ENCODE measurements around the gene B4GALT7. TPM values are rescaled to one million over a fixed set of nuclear protein-coding genes. Genes with fewer than 3 reads are reported as not detected.
A peak's percentile ranks its signal among the peaks of the same experiment; 100 is the strongest.

The B4GALT7 gene
- total RNA-seq, 1 donor from 2014 or later = 16.1 TPM

DNA sequence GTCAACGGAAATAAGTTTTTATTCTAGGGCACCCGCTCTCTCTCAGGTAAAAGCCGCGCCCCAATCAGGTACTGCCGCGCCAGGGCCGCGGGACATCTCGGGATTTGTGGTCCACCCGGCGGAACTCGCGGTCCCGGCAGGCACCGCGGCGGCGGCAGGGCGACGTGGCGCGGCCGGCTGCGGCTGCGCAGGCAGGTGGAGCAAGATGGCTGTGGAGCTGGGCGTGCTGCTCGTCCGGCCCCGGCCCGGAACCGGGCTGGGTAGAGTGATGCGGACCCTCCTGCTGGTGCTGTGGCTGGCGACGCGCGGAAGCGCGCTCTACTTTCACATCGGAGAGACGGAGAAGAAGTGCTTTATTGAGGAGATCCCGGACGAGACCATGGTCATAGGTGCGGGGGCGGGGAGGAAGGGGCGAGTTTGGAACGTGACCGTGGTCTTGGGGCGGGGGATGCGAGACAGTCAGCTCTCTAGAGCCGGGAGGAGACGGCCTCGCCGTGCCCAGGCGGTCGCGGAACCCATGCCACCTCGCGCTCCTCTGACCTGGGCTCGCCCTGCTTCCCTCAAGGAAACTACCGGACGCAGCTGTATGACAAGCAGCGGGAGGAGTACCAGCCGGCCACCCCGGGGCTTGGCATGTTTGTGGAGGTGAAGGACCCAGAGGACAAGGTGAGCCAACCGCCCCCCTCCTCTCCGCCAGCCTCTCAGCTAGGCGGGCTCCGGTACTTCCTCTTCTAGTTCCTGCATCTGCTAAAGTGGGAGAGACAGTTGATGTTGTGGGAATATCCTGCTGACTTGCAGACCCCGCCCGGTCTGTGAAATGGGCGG, 7.7 kb upstream of the B4GALT7 start, which contains the start of gene TMED9:
TSS of gene TMED9 (plus strand) at position 194 of the 825 bp plus-strand sequence. CDS start at position 206, 12 bp downstream.
- intact Hi-C loops (cut with DNase I) = loop anchor here (5.0 kb wide), 2 partner anchors 40 to 75 kb away; partner anchors contain the start of genes DDX41 and FAM193B
- DNase-seq (ENCODE audit: low spot score) = peak; percentile 96

DNA sequence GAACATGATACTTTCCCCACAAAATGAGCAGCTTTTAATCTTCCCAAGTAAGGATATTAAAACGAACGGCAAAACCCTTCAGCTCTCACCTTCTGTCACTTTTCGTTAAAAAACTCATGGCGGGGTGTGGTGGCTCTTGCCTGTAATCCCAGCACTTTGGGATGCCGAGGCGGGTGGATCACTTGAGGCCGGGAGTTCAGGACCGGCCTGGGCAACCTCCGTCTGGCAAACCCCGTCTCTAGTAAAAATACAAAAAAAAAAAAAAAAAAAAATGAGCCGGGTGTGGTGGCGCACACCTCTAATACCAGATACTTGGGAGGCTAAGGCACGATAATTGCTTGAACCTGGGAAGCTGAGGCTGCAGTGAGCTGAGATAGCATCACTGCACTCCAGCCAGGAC, 7.0 kb upstream of the B4GALT7 start:
- peak; percentile 5 for DNase-seq (ENCODE audit: low spot score)
- intact Hi-C loops (cut with DNase I) = loop anchor here (5.0 kb wide), 2 partner anchors 41 to 76 kb away; partner anchors contain the start of genes DDX41 and FAM193B

DNA sequence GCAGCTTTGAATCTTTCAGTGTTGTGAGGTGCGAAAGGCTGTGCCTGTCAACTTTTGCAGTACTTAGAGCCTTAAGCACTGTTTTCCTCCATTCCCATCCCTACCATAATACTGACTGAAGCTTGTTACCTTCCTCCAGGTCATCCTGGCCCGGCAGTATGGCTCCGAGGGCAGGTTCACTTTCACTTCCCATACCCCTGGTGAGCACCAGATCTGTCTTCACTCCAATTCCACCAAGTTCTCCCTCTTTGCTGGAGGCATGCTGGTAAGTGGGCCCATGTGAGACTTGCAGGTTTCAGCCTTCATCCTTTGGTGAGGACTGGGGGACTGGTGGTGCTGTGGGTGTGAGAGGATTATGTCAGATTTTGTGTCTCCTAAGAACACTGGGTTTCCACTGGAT, 6.4 kb upstream of the B4GALT7 start:
- intact Hi-C loops (cut with DNase I) = loop anchor here (5.0 kb wide), 2 partner anchors 41 to 76 kb away; partner anchors contain the start of genes DDX41 and FAM193B
- peak; percentile 19 for DNase-seq (ENCODE audit: low spot score)

DNA sequence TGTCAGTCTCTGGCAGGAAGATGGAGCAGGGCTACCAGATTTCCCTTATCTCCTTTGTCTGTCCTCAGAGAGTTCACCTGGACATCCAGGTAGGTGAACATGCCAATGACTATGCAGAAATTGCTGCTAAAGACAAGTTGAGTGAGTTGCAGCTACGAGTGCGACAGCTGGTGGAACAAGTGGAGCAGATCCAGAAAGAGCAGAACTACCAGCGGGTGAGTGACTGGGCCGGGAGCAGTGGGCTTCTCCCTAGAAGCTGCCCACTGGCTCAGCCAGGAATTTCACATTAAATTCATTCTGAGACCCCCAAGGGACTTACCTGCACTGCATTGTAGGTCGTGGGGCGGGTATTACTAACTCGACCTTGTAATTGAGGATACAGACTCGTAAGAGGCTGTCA, 5.9 kb upstream of the B4GALT7 start:
- peak; percentile 63 for DNase-seq (ENCODE audit: low spot score)
- intact Hi-C loops (cut with DNase I) = loop anchor here (5.0 kb wide), 2 partner anchors 42 to 77 kb away; partner anchors contain the start of genes DDX41 and FAM193B

DNA sequence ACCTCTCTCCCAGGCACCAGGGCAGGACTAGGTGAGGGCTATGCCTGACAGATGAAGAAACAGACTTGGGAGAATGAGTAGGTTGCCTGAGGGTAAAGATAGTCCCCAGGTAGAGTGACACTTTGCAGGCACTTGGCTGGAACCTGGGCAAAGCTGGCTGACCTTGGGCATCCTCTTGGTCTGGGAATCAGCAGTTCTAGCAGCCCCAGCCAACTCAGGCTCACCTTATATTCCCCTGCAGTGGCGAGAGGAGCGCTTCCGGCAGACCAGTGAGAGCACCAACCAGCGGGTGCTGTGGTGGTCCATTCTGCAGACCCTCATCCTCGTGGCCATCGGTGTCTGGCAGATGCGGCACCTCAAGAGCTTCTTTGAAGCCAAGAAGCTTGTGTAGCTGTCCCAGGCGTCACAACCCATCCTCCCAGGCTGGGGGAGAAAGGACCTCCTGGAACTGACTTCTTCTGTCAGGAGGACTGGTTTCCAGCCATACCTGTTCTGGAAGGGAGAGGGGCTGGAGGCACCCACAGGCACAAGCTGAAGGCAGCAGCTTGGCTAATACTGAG, 4.8 kb upstream of the B4GALT7 start:
- DNase-seq (ENCODE audit: low spot score) = peak; percentile 50
- intact Hi-C loops (cut with DNase I) = no loop called here

- intact Hi-C loops (cut with DNase I) = no loop called here
- peak; percentile 26 for DNase-seq (ENCODE audit: low spot score)
Observed at GRCh38 chr5:177595991-177596774, 3.7 kb upstream of the B4GALT7 start.

- no peak for DNase-seq (ENCODE audit: low spot score)
- intact Hi-C loops (cut with DNase I) = no loop called here
Observed at GRCh38 chr5:177596775-177597238, 3.1 kb upstream of the B4GALT7 start.

DNA sequence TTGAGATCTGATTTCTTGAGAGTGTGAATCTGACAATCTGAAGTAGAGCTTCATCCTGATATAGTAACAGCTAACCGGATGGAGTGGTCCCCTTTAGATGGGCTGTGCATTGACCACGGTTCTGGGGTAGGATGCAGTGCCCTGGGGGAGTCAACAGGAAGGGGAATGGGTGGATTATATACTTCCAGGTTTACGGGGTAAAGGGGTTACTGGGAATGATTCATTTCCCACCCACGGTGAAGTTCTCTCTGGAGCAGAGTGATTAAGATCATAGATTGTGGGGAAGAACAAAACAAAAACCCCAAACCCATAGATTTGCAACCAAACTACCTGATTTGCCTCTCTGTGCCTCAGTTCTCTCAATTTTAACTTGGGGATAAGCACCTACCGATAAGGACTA, 1.5 kb upstream of the B4GALT7 start:
- intact Hi-C loops (cut with DNase I) = no loop called here

GRCh38 chr5:177600508-177601018, 631 bp downstream of the B4GALT7 start:
- no peak for DNase-seq (ENCODE audit: low spot score)
- intact Hi-C loops (cut with DNase I) = no loop called here

More for the DNA sequence above, 1.5 kb upstream of the B4GALT7 start:
- DNase-seq (ENCODE audit: low spot score) = no peak

- intact Hi-C loops (cut with DNase I) = no loop called here
- no peak for DNase-seq (ENCODE audit: low spot score)
Observed at GRCh38 chr5:177601126-177601525, 1.2 kb downstream of the B4GALT7 start.

GRCh38 chr5:177601577-177602457, 1.9 kb downstream of the B4GALT7 start:
- no peak for DNase-seq (ENCODE audit: low spot score)
- intact Hi-C loops (cut with DNase I) = no loop called here

DNA sequence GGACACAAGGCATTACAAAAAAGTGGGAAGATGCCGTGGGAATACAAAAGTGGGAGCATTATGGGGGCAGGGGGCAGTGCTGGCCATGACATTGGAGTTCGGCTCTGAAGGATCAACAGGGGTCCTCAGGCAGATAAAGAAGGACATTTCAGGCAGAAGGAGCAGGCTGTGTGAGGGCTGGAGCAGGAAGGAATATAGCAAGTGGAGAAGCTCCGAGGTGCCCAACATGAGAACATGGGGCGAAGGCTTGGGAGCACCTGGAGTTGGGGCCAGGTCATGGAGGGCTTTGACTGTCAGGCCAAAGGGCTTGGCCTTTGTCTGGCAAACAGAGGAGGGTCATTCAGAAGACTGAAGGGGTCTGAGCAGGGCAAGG, 2.5 kb downstream of the B4GALT7 start:
- DNase-seq (ENCODE audit: low spot score) = no peak
- intact Hi-C loops (cut with DNase I) = no loop called here

- intact Hi-C loops (cut with DNase I) = no loop called here
- no peak for DNase-seq (ENCODE audit: low spot score)
Observed at GRCh38 chr5:177603631-177604030, 3.7 kb downstream of the B4GALT7 start.

- intact Hi-C loops (cut with DNase I) = no loop called here
- DNase-seq (ENCODE audit: low spot score) = no peak
Observed at GRCh38 chr5:177604116-177604521, 4.2 kb downstream of the B4GALT7 start.

DNA sequence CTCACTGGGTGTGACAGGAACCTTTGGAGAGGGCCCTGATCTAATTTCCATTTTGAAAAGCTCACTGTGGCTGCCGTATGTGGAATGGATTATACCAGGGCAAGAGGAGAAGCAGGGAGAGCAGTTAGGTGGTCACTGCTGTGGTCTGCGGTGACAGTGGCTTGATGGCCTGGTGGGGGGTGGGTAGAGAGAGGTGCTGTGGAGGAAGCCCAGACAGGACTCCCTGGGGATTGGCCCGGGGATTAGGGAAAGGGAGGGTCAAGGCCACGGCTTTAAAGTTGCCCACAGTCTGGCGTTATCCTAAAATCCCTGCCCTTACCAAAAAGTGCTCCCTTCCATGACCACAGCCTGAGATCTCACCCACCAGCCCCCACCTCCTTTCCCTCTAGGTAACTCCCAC, 4.7 kb downstream of the B4GALT7 start:
- no peak for DNase-seq (ENCODE audit: low spot score)
- intact Hi-C loops (cut with DNase I) = no loop called here

- intact Hi-C loops (cut with DNase I) = no loop called here
- no peak for DNase-seq (ENCODE audit: low spot score)
Observed at GRCh38 chr5:177605078-177605477, 5.1 kb downstream of the B4GALT7 start.

- intact Hi-C loops (cut with DNase I) = no loop called here
Observed at GRCh38 chr5:177605667-177606066, 5.7 kb downstream of the B4GALT7 start.

DNA sequence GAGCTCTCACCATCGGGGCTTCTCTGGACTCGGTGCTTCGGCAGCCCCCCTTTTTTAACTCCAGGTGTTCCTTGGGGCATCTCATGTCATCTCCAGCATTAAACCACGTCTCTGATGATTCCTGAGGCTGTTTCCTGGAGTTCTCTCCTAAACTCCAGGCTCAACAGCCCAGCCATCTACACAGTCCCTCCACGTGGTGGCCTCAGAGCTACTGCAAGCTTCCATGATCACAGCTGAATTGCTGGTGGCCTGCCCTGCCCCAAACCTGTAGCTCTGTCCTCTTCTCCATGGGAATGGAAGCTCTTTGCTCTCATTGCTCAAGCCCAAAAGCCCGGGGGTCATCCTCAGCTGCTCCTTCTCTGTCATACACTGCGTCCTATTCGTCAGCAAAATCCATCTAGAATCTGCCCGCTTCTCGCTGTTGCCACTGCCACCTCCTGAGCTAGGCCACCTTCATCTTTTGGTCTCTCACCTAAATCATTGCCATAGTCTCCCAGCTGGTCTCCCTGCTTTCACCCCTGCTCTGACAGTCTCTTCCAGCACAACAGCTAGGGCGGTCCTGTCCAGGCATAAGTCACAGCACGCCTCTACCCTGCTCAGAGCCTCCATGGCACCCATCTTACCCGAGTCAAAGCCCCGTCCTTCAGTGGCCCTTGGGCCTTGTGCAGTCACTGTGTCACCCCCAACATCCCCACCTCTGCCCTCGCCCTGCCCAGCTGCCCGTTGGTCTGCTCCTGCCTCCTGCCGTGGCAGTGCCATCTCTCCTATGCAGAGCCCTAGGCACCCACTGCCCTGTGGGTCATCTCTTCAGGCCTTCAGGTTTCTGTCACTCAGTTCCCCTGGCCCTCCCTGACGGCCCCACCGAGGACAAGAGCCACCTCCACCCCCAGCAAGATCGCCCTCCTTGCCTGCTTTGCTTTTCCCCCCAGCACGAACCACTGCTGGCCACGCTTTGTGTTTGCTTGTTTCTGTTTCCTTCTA, 6.4 kb downstream of the B4GALT7 start:
- DNase-seq (ENCODE audit: low spot score) = no peak
- intact Hi-C loops (cut with DNase I) = no loop called here

More at GRCh38 chr5:177605667-177606066, 5.7 kb downstream of the B4GALT7 start:
- no peak for DNase-seq (ENCODE audit: low spot score)

Data from cardiac septum (tissue), 1 donor.